ENCODE data around the gene CTNNA3. TPM values are rescaled to one million over a fixed set of nuclear protein-coding genes. Genes with fewer than 3 reads are reported as not detected.

Gene CTNNA3
- total RNA-seq, 1 donor from 2014 or later, result 0.92 TPM

- peaks cover 2% of the 10 kb centered on the region for H3K36me3 Mint-ChIP-seq (ENCODE audit: low read depth)
- DNase-seq (ENCODE audit: low spot score), result no peak
- H3K27me3 Mint-ChIP-seq (ENCODE audit: low read depth), result no peaks in the 10 kb centered on the region
- no peak overlapping the region for H3K27ac Mint-ChIP-seq (ENCODE audit: unreplicated experiment)
- H3K4me1 Mint-ChIP-seq (ENCODE audit: low read depth), result no peaks in the 10 kb centered on the region
- H3K9me3 Mint-ChIP-seq (ENCODE audit: low read depth), result peaks cover 37% of the 10 kb centered on the region
- no peak for TF ChIP-seq CTCF (IDR thresholded peaks at IDR 0.05)
- no peak overlapping the region for H3K4me3 Mint-ChIP-seq (ENCODE audit: unreplicated experiment)
Measured at GRCh38 chr10:66440568-66440967, 1255.4 kb downstream of the CTNNA3 start.

GRCh38 chr10:66414943-66415342 is 1281.1 kb downstream of the CTNNA3 start:
- Mint-ChIP-seq H3K27me3 (ENCODE audit: low read depth) (no peaks in the 10 kb centered on the region), H3K27ac (ENCODE audit: unreplicated experiment) (no peak overlapping the region), H3K4me1 (ENCODE audit: low read depth) (no peaks in the 10 kb centered on the region), H3K4me3 (ENCODE audit: unreplicated experiment) (no peak overlapping the region), H3K36me3 (ENCODE audit: low read depth) (peaks cover 7% of the 10 kb centered on the region), H3K9me3 (ENCODE audit: low read depth) (peaks cover 37% of the 10 kb centered on the region)
- no peak for DNase-seq (ENCODE audit: low spot score)
- TF ChIP-seq CTCF (IDR thresholded peaks at IDR 0.05), result no peak

GRCh38 chr10:66405566-66405965 is 1290.4 kb downstream of the CTNNA3 start:
- H3K9me3 Mint-ChIP-seq (ENCODE audit: low read depth), result no peaks in the 10 kb centered on the region
- DNase-seq (ENCODE audit: low spot score), result no peak
- no peaks in the 10 kb centered on the region for H3K36me3 Mint-ChIP-seq (ENCODE audit: low read depth)
- TF ChIP-seq CTCF (IDR thresholded peaks at IDR 0.05), result no peak
- no peak overlapping the region for H3K4me3 Mint-ChIP-seq (ENCODE audit: unreplicated experiment)
- H3K27ac Mint-ChIP-seq (ENCODE audit: unreplicated experiment), result no peak overlapping the region
- no peaks in the 10 kb centered on the region for H3K27me3 Mint-ChIP-seq (ENCODE audit: low read depth)
- H3K4me1 Mint-ChIP-seq (ENCODE audit: low read depth), result no peaks in the 10 kb centered on the region

GRCh38 chr10:66398669-66399068 is 1297.3 kb downstream of the CTNNA3 start:
- Mint-ChIP-seq H3K4me3 (ENCODE audit: unreplicated experiment) (no peak overlapping the region), H3K9me3 (ENCODE audit: low read depth) (no peaks in the 10 kb centered on the region), H3K27ac (ENCODE audit: unreplicated experiment) (no peak overlapping the region), H3K4me1 (ENCODE audit: low read depth) (no peaks in the 10 kb centered on the region), H3K36me3 (ENCODE audit: low read depth) (no peaks in the 10 kb centered on the region), H3K27me3 (ENCODE audit: low read depth) (peaks cover 2% of the 10 kb centered on the region)
- DNase-seq (ENCODE audit: low spot score), result no peak
- TF ChIP-seq CTCF (IDR thresholded peaks at IDR 0.05), result no peak

- Mint-ChIP-seq H3K36me3 (ENCODE audit: low read depth) (no peaks in the 10 kb centered on the region), H3K4me3 (ENCODE audit: unreplicated experiment) (no peak overlapping the region), H3K27me3 (ENCODE audit: low read depth) (peaks cover 4% of the 10 kb centered on the region), H3K4me1 (ENCODE audit: low read depth) (no peaks in the 10 kb centered on the region), H3K27ac (ENCODE audit: unreplicated experiment) (no peak overlapping the region), H3K9me3 (ENCODE audit: low read depth) (no peaks in the 10 kb centered on the region)
- no peak for DNase-seq (ENCODE audit: low spot score)
- TF ChIP-seq CTCF (IDR thresholded peaks at IDR 0.05), result no peak
Measured at GRCh38 chr10:66394342-66395063, 1301.5 kb downstream of the CTNNA3 start.
